ENCODE results near the gene DRAM2.
"Not testable (repeated sequence)": the region's sequence is repeated elsewhere in the genome, so short reads cannot be mapped to it uniquely, and the experiment has no call there.

DRAM2 gene

DNA sequence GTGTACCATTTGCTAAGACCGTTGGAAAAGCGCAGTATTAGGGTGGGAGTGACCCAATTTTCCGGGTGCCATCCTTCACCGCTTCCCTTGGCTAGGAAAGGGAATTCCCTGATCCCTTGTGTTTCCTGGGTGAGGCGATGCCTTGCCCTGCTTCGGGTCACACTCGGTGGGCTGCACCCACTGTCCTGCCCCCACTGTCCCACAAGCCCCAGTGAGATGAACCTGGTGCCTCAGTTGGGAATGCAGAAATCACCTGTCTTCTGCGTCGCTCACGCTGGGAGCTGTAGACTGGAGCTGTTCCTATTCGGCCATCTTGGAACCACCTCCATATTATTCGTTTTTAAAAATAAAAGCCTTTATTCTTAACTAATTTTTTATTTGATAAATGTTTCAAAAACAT is 60.6 kb downstream of the DRAM2 start:
- not testable (repeated sequence) for DNase-seq (ENCODE audit: low spot score)

DNA sequence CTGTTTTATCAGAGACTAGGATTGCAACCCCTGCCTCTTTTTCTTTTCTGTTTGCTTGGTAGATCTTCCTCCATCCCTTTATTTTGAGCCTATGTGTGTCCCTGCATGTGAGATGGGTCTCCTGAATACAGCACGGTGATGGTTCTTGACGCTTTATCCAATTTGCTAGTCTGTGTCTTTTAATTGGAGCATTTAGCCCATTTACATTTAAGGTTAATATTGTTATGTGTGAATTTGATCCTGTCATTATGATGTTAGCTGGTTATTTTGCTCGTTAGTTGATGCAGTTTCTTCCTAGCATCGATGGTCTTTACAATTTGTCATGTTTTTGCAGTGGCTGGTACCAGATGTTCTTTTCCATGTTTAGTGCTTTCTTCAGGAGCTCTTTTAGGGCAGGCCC is 62.6 kb downstream of the DRAM2 start:
- DNase-seq (ENCODE audit: low spot score), result not testable (repeated sequence)
